ENCODE data around the gene FKBP10. TPM values are rescaled to one million over a fixed set of nuclear protein-coding genes. Genes with fewer than 3 reads are reported as not detected.

Gene FKBP10
- total RNA-seq, 1 experiment from 2014 or later = 0.92 TPM

GRCh38 chr17:41811549-41812380 is 1.0 kb upstream of the FKBP10 start, which contains the start of gene P3H4:
Gene P3H4, minus strand, starts transcription at chr17:41811949. Its CDS starts 34 bp downstream, at chr17:41811915.
- TF ChIP-seq, protein P1, sequence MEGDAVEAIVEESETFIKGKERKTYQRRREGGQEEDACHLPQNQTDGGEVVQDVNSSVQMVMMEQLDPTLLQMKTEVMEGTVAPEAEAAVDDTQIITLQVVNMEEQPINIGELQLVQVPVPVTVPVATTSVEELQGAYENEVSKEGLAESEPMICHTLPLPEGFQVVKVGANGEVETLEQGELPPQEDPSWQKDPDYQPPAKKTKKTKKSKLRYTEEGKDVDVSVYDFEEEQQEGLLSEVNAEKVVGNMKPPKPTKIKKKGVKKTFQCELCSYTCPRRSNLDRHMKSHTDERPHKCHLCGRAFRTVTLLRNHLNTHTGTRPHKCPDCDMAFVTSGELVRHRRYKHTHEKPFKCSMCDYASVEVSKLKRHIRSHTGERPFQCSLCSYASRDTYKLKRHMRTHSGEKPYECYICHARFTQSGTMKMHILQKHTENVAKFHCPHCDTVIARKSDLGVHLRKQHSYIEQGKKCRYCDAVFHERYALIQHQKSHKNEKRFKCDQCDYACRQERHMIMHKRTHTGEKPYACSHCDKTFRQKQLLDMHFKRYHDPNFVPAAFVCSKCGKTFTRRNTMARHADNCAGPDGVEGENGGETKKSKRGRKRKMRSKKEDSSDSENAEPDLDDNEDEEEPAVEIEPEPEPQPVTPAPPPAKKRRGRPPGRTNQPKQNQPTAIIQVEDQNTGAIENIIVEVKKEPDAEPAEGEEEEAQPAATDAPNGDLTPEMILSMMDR (IDR thresholded peaks at IDR 0.05; ENCODE audit: unreplicated experiment) = peak; percentile 76
- Mint-ChIP-seq H3K9me3 (ENCODE audit: low read depth, unreplicated experiment) (no peaks in the 10 kb centered on the region), H3K27ac (ENCODE audit: unreplicated experiment) (peak within 1 kb of the TSS; percentile 72), H3K4me3 (ENCODE audit: low read depth, unreplicated experiment) (peak within 1 kb of the TSS; percentile 86), H3K4me1 (ENCODE audit: low read depth, unreplicated experiment) (peaks cover 32% of the 10 kb centered on the region), H3K27me3 (ENCODE audit: unreplicated experiment) (no peaks in the 10 kb centered on the region), H3K36me3 (ENCODE audit: insufficient read depth, unreplicated experiment) (peaks cover 37% of the 10 kb centered on the region)
- DNase-seq = peak; percentile 89
- intact Hi-C loops (cut with micrococcal nuclease; ENCODE audit: unreplicated experiment) = no loop called here
- TSS peak; percentile 12 for BruUV-seq (replicated peaks)
- CTCF ChIA-PET = interaction anchor here (0.5 to 2.2 kb wide), 14 partner anchors 11 to 148 kb away, joined by 3 to 13 read pairs (median 3); partner anchors contain the start of gene JUP

GRCh38 chr17:41813152-41813680 is 412 bp downstream of the FKBP10 start:
- peaks cover 34% of the 10 kb centered on the region for H3K36me3 Mint-ChIP-seq (ENCODE audit: insufficient read depth, unreplicated experiment)
- H3K9me3 Mint-ChIP-seq (ENCODE audit: low read depth, unreplicated experiment) = no peaks in the 10 kb centered on the region
- no peak for DNase-seq
- TF ChIP-seq, protein P1 (IDR thresholded peaks at IDR 0.05; ENCODE audit: unreplicated experiment) = no peak
- H3K27ac Mint-ChIP-seq (ENCODE audit: unreplicated experiment) = no peak overlapping the region
- H3K4me3 Mint-ChIP-seq (ENCODE audit: low read depth, unreplicated experiment) = peak overlapping the region; percentile 86
- peaks cover 27% of the 10 kb centered on the region for H3K4me1 Mint-ChIP-seq (ENCODE audit: low read depth, unreplicated experiment)
- CTCF ChIA-PET = no interaction called here
- BruUV-seq (replicated peaks) = no TSS peak
- peaks cover 8% of the 10 kb centered on the region for H3K27me3 Mint-ChIP-seq (ENCODE audit: unreplicated experiment)
- intact Hi-C loops (cut with micrococcal nuclease; ENCODE audit: unreplicated experiment) = no loop called here

DNA sequence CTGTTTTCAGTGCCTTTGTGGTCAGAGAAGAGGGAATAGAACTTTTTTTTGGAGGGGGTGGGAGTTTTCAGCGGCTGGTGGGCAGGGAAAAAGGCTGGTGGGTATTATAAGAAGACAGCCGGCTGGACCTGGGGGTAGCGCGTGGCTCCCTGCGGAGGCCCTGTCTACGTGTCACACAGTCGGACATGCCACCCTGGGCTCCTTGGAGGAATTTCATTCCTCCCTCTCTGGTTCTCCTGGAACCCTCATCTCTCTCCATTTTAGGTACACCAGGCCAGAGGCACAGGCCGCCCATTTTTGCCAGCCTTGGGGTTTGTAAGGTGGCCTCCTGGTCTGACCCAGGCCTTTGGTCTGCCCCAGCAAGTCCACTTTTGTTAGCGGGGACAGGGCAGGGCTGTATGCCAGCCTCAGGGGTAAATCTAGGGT is 908 bp downstream of the FKBP10 start:
- no TSS peak for BruUV-seq (replicated peaks)
- peak overlapping the region; percentile 86 for H3K4me3 Mint-ChIP-seq (ENCODE audit: low read depth, unreplicated experiment)
- TF ChIP-seq, protein P1 (IDR thresholded peaks at IDR 0.05; ENCODE audit: unreplicated experiment) = no peak
- H3K27ac Mint-ChIP-seq (ENCODE audit: unreplicated experiment) = no peak overlapping the region
- intact Hi-C loops (cut with micrococcal nuclease; ENCODE audit: unreplicated experiment) = no loop called here
- H3K36me3 Mint-ChIP-seq (ENCODE audit: insufficient read depth, unreplicated experiment) = peaks cover 38% of the 10 kb centered on the region
- peaks cover 27% of the 10 kb centered on the region for H3K4me1 Mint-ChIP-seq (ENCODE audit: low read depth, unreplicated experiment)
- no peak for DNase-seq
- CTCF ChIA-PET = no interaction called here
- H3K9me3 Mint-ChIP-seq (ENCODE audit: low read depth, unreplicated experiment) = no peaks in the 10 kb centered on the region
- H3K27me3 Mint-ChIP-seq (ENCODE audit: unreplicated experiment) = peaks cover 13% of the 10 kb centered on the region

DNA sequence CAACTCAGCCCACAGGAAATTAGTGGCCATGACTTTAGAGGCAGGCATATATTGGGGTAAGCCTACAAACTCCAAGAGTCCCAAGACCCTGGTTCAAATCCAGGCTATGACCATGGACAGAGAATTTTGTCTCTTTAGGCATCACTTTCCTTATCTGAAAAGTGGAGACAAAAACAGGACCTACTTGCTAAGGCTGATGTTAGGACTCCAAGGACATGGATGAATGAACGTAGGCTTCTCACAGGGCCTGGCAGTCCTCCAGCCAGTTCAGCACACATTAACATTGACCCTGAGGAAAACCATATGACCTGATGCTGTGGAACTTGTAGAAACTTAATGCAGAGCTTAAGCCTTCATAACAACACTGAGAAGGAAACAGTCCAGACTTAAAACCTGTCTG is 1.4 kb downstream of the FKBP10 start:
- Mint-ChIP-seq H3K27ac (ENCODE audit: unreplicated experiment) (no peak overlapping the region), H3K36me3 (ENCODE audit: insufficient read depth, unreplicated experiment) (peaks cover 38% of the 10 kb centered on the region)
- CTCF ChIA-PET = no interaction called here

More for the DNA sequence above, 1.4 kb downstream of the FKBP10 start:
- H3K4me3 Mint-ChIP-seq (ENCODE audit: low read depth, unreplicated experiment) = no peak overlapping the region
- TF ChIP-seq, protein P1 (IDR thresholded peaks at IDR 0.05; ENCODE audit: unreplicated experiment) = no peak
- peaks cover 18% of the 10 kb centered on the region for H3K27me3 Mint-ChIP-seq (ENCODE audit: unreplicated experiment)
- no peaks in the 10 kb centered on the region for H3K9me3 Mint-ChIP-seq (ENCODE audit: low read depth, unreplicated experiment)
- BruUV-seq (replicated peaks) = no TSS peak
- intact Hi-C loops (cut with micrococcal nuclease; ENCODE audit: unreplicated experiment) = no loop called here
- DNase-seq = no peak
- peaks cover 27% of the 10 kb centered on the region for H3K4me1 Mint-ChIP-seq (ENCODE audit: low read depth, unreplicated experiment)
